Naive thymus-derived CD4-positive, alpha-beta T cell (primary cell): Measurements from ENCODE around the gene GALNT15. TPM values are rescaled to one million over a fixed set of nuclear protein-coding genes. Genes with fewer than 3 reads are reported as not detected.

Experiments used
- polyA plus RNA-seq, 2 donors: library from polyadenylated mRNA; unstranded; fragments of 300-500 nt; fragmentation: Illumina TruSeq; gene quantifications; one replicate each; pipeline ENCODE4 v1.2.3, GENCODE V29; 2021
- total RNA-seq, 6 experiments: library from RNA in 5 of 6; stranded (reverse) in 5 of 6; gene quantifications; 1 replicate in 5 of 6; 2 replicates in 1 of 6; pipeline ENCODE4 v1.2.3 and lab custom pipeline; 2021 to 2026

GALNT15 gene
- total and polyA plus RNA-seq, 7 experiments from 2014 or later = 0.46 TPM; not detected in 6

Other genes starting within 250 kb of the GALNT15 start
- gene DPH3, start 90.3 kb downstream of the GALNT15 start, total RNA-seq = 10 to 100 TPM; 12.4 to 23.6 (median 15.7) TPM
- gene DPH3, start 90.3 kb downstream of the GALNT15 start, polyA plus RNA-seq = 10 to 100 TPM; 11.6 to 17.5 TPM
- 100 to 1,000 TPM in 4 of 5 experiments, 10 to 100 TPM in 1; 80.3 to 171 (median 152) TPM for gene OXNAD1, start 90.5 kb downstream of the GALNT15 start, total RNA-seq
- 100 to 1,000 TPM; 132 to 134 TPM for gene OXNAD1, start 90.5 kb downstream of the GALNT15 start, polyA plus RNA-seq